GM23338 (cell line): Measurements from ENCODE around the gene TMEM62. TPM values are rescaled to one million over a fixed set of nuclear protein-coding genes. Genes with fewer than 3 reads are reported as not detected.

Experiments used
- ATAC-seq: fragments of 200-7000 bp; cut with Tn5 transposase; 3 replicates; pipeline ENCODE4 v1.9.1; 2020
- DNase-seq: peaks from one replicate; pipeline ENCODE4 v3.0.0-alpha.2; 2015; ENCODE audit warnings: low spot score
- H2AFZ ChIP-seq: fragments of 200-600 bp; sonication (generic); 2 replicates; pipeline ENCODE4 v1.8.0; 2016; ENCODE audit warnings: antibody characterized with exemption, mild to moderate bottlenecking, moderate library complexity
- H3F3A ChIP-seq: fragments of 200-600 bp; sonication (generic); replicated peaks from 2 replicates; pipeline ENCODE4 v1.8.0; 2017; ENCODE audit warnings: antibody characterized with exemption, mixed run types, low read depth
- H3K27ac ChIP-seq: fragments of 200-600 bp; sonication (generic); 2 replicates; pipeline ENCODE4 v1.6.1; 2016; ENCODE audit warnings: low read depth
- H3K27me3 ChIP-seq: fragments of 200-600 bp; sonication (generic); 2 replicates; pipeline ENCODE4 v1.8.0; 2016; ENCODE audit warnings: mild to moderate bottlenecking, mixed run types, moderate library complexity; ENCODE audit not compliant: insufficient read depth
- H3K36me3 ChIP-seq: fragments of 200-600 bp; sonication (generic); 2 replicates; pipeline ENCODE4 v1.8.0; 2016; ENCODE audit warnings: mild to moderate bottlenecking; ENCODE audit not compliant: insufficient read depth
- H3K4me1 ChIP-seq: fragments of 200-600 bp; sonication (generic); 2 replicates; pipeline ENCODE4 v1.8.0; 2016; ENCODE audit warnings: mild to moderate bottlenecking, moderate library complexity; ENCODE audit not compliant: insufficient read depth
- H3K4me2 ChIP-seq: fragments of 200-600 bp; sonication (generic); 2 replicates; pipeline ENCODE4 v1.7.1; 2017; ENCODE audit warnings: mixed run types
- H3K4me3 ChIP-seq: fragments of 200-600 bp; sonication (generic); 2 replicates; pipeline ENCODE4 v1.6.1; 2016; ENCODE audit warnings: mixed run types
- H3K79me2 ChIP-seq: fragments of 200-600 bp; sonication (generic); replicated peaks from 2 replicates; pipeline ENCODE4 v1.8.0; 2017; ENCODE audit warnings: mild to moderate bottlenecking; ENCODE audit not compliant: insufficient read depth
- H3K9me2 ChIP-seq: fragments of 200-600 bp; sonication (generic); 2 replicates; pipeline ENCODE4 v1.8.0; 2017; ENCODE audit not compliant: insufficient read depth
- H4K20me1 ChIP-seq: fragments of 200-600 bp; sonication (generic); replicated peaks from 2 replicates; pipeline ENCODE4 v1.8.0; 2017; ENCODE audit warnings: mild to moderate bottlenecking; ENCODE audit not compliant: insufficient read depth
- H3K27ac Mint-ChIP-seq: 2 replicates; pipeline ENCODE4 v1.8.0; 2020; ENCODE audit warnings: inconsistent platforms, mild to moderate bottlenecking, moderate library complexity, mixed read lengths
- H3K27me3 Mint-ChIP-seq: 3 replicates; pipeline ENCODE4 v1.8.0; 2022; ENCODE audit warnings: low read depth, mild to moderate bottlenecking, moderate library complexity, mixed read lengths, inconsistent platforms; ENCODE audit not compliant: insufficient read depth, poor library complexity
- H3K36me3 Mint-ChIP-seq: 3 replicates; pipeline ENCODE4 v1.8.0; 2021; ENCODE audit warnings: low read depth, mild to moderate bottlenecking, inconsistent platforms, moderate library complexity, mixed read lengths
- H3K4me1 Mint-ChIP-seq: 3 replicates; pipeline ENCODE4 v1.8.0; 2020; ENCODE audit warnings: mild to moderate bottlenecking, inconsistent platforms, mixed read lengths
- H3K4me3 Mint-ChIP-seq: 3 replicates; pipeline ENCODE4 v1.8.0; 2021; ENCODE audit warnings: moderate library complexity, mild to moderate bottlenecking, inconsistent platforms, mixed read lengths
- H3K9me3 Mint-ChIP-seq: 3 replicates; pipeline ENCODE4 v1.8.0; 2020; ENCODE audit warnings: moderate library complexity, mild to moderate bottlenecking, inconsistent platforms, mixed read lengths
- EZH2 ChIP-seq: fragments of 200-600 bp; sonication (generic); IDR thresholded peaks from one replicate; pipeline ENCODE4 v1.8.0; 2017; ENCODE audit warnings: antibody characterized with exemption, mild to moderate bottlenecking, low read depth; ENCODE audit not compliant: unreplicated experiment
- JUNB ChIP-seq: IDR thresholded peaks from one replicate; pipeline ENCODE4 v1.6.1; 2016; ENCODE audit warnings: antibody characterized with exemption; ENCODE audit not compliant: unreplicated experiment
- STAT1 ChIP-seq: IDR thresholded peaks from one replicate; pipeline ENCODE4 v1.6.1; 2016; ENCODE audit warnings: antibody characterized with exemption; ENCODE audit not compliant: unreplicated experiment
- ZNF114 ChIP-seq: fragments of 250-450 bp; sonication (Bioruptor Pico); IDR thresholded peaks from 2 replicates; pipeline ENCODE4 v1.5.0; 2020; ENCODE audit warnings: mild to moderate bottlenecking, moderate library complexity
- polyA plus RNA-seq: library from polyadenylated mRNA; unstranded; fragments of >200 nt; fragmentation: Nextera tagmentation; extraction: Ambion mirVana; gene quantifications from 2 replicates; pipeline ENCODE4 v1.2.1, GENCODE V29; 2016
- total RNA-seq: library from RNA; depleted of rRNA; stranded (reverse); fragments of >200 nt; shearing (Covaris generic); gene quantifications from 2 replicates; pipeline ENCODE4 v1.2.3, GENCODE V29; 2014
- TF ChIP-seq, protein P1 (sequence below), 2 experiments: fragments of 200-600 bp in 1 of 2; sonication (generic) in 1 of 2; conservative IDR thresholded peaks; 2 replicates each; pipeline versions ENCODE4 v1.5.1 to v1.6.1; 2016 to 2017; ENCODE audit warnings: antibody characterized with exemption in 2 of 2, low read depth in 2 of 2, mild to moderate bottlenecking in 2 of 2, moderate library complexity in 1 of 2
- TF ChIP-seq, protein P2 (sequence below): IDR thresholded peaks from one replicate; pipeline ENCODE4 v1.6.1; 2018; ENCODE audit warnings: antibody characterized with exemption; ENCODE audit not compliant: unreplicated experiment

The TMEM62 gene
- total and polyA plus RNA-seq, 2 experiments from 2014 or later: 3.4 to 14.3 TPM

DNA sequence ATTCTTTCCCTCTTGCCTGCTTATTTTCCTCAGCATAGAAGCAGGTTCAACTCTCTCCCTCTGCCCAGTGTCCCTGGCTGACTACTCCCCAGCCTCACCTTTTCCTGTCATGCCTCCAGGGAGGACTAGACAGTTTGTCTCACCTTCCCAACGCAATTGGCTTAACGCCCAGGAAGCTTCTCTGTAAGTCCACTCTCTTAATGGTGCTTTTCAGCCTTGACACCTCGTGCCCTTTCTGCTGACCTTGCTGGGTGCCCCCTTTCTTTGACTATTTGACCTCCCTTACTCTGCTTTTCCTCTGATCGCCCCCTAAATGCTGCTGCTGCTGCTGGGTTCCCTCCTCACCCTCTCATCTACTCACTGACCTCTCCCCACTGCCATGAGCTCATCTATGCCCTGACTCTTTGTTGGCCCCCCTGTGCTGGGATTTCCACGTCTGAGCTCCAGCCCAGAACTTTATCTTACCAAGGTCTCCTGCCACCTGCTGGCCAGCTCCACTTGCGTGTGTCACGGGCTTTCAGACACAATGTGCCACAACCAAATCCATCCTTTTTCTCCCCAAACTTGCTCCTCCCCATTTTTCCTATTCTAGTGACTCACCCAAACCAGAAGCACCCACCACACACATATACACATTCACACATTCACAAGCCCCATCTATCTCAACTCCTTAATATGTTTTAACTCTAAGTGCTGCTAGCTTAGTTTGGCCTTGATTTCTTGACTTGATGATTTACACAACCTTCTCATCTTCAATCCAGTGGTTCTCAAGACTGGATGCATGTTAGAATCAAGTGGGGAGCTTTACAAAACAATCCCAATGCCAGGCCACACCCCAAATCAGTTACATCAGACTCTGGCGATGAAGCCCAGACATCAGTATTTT is 70.9 kb downstream of the TMEM62 start:
- H3K27ac ChIP-seq: no peak overlapping the region
- H3K4me1 ChIP-seq: no peaks in the 10 kb centered on the region
- no peaks in the 10 kb centered on the region for H3K36me3 ChIP-seq
- H3K27me3 Mint-ChIP-seq: peaks cover 10% of the 10 kb centered on the region
- H3F3A ChIP-seq: no peaks in the 10 kb centered on the region
- ATAC-seq (peak; percentile 76), DNase-seq (peak; percentile 89)
- no peaks in the 10 kb centered on the region for H3K9me2 ChIP-seq
- no peaks in the 10 kb centered on the region for H3K36me3 Mint-ChIP-seq
- H3K79me2 ChIP-seq: no peaks in the 10 kb centered on the region
- TF ChIP-seq, protein P1, sequence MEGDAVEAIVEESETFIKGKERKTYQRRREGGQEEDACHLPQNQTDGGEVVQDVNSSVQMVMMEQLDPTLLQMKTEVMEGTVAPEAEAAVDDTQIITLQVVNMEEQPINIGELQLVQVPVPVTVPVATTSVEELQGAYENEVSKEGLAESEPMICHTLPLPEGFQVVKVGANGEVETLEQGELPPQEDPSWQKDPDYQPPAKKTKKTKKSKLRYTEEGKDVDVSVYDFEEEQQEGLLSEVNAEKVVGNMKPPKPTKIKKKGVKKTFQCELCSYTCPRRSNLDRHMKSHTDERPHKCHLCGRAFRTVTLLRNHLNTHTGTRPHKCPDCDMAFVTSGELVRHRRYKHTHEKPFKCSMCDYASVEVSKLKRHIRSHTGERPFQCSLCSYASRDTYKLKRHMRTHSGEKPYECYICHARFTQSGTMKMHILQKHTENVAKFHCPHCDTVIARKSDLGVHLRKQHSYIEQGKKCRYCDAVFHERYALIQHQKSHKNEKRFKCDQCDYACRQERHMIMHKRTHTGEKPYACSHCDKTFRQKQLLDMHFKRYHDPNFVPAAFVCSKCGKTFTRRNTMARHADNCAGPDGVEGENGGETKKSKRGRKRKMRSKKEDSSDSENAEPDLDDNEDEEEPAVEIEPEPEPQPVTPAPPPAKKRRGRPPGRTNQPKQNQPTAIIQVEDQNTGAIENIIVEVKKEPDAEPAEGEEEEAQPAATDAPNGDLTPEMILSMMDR (conservative IDR thresholded peaks at IDR 0.05; ENCODE audit: low read depth in 2 of 2): peak; percentile 75 to 80
- no peak for TF ChIP-seq JUNB
- H4K20me1 ChIP-seq: no peaks in the 10 kb centered on the region
- H3K4me1 Mint-ChIP-seq: peaks cover 11% of the 10 kb centered on the region
- no peak overlapping the region for H3K4me3 Mint-ChIP-seq
- no peaks in the 10 kb centered on the region for H3K27me3 ChIP-seq
- no peak overlapping the region for H3K4me3 ChIP-seq
- H2AFZ ChIP-seq: peak overlapping the region; percentile 28
- no peak overlapping the region for H3K4me2 ChIP-seq
- H3K27ac Mint-ChIP-seq: no peak overlapping the region
- H3K9me3 Mint-ChIP-seq: no peaks in the 10 kb centered on the region; the same call in 2 of the 3 replicates

DNA sequence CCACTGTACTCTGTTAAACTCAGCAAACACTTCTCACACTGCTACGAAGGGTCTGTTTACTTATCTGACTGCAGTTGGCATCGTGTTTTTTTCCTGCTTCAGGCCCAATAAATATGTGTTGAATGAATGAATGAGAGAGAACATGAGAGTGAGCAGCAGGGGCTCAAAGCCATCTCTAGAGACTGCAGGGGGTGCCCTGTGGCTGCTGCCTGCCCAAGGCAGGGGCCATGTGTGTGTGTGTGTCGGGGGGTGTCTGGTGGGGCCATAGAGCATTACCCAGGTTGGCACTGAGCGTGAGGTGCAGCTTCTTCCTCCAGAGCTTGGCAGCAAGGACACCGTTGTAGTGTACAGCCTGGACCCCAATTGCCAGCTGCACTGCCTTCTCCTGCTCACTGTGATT is 72.7 kb downstream of the TMEM62 start:
- no peaks in the 10 kb centered on the region for H4K20me1 ChIP-seq
- no peaks in the 10 kb centered on the region for H3K27me3 ChIP-seq
- no peak overlapping the region for H3K27ac ChIP-seq
- DNase-seq: no peak
- Mint-ChIP-seq H3K27ac (no peak overlapping the region), H3K27me3 (peaks cover 14% of the 10 kb centered on the region), H3K9me3 (no peaks in the 10 kb centered on the region), H3K4me3 (no peak overlapping the region), H3K36me3 (no peaks in the 10 kb centered on the region), H3K4me1 (peaks cover 11% of the 10 kb centered on the region)
- no peak for ATAC-seq
- H3K79me2 ChIP-seq: no peaks in the 10 kb centered on the region
- H3K36me3 ChIP-seq: no peaks in the 10 kb centered on the region
- TF ChIP-seq STAT1 (no peak), ZNF114 (CRISPR knock-in tag) (no peak)
- H3K4me1 ChIP-seq: no peaks in the 10 kb centered on the region
- H3K9me2 ChIP-seq: no peaks in the 10 kb centered on the region
- H3F3A ChIP-seq: no peaks in the 10 kb centered on the region
- H2AFZ ChIP-seq: no peak overlapping the region
- H3K4me2 ChIP-seq: no peak overlapping the region
- H3K4me3 ChIP-seq: no peak overlapping the region

DNA sequence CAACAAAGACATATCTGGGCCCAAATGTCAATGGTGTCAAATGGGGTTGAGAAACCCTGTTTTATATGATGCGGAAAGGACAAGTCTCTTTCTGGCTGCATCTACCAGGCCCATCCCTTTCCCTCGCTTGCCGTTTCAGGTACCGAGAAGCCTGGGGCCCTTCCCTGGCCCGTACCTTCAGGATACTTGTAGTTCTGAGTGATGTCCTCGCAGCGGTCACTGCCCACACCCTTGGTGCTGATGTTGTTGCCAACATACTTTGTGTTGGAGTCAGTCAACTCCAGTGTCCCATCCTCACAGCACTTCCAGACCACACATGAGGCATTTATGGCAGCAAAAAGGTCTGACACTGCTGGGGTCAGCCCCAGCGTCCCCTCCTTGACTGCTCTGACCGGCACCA is 73.6 kb downstream of the TMEM62 start:
- H3K9me2 ChIP-seq: no peaks in the 10 kb centered on the region
- ATAC-seq (no peak), DNase-seq (no peak)
- H3K36me3 Mint-ChIP-seq: no peaks in the 10 kb centered on the region
- no peaks in the 10 kb centered on the region for H3K4me1 ChIP-seq
- H3K27ac Mint-ChIP-seq: no peak overlapping the region
- H3K4me3 ChIP-seq: no peak overlapping the region
- no peaks in the 10 kb centered on the region for H4K20me1 ChIP-seq
- H3K4me1 Mint-ChIP-seq: peaks cover 11% of the 10 kb centered on the region
- no peaks in the 10 kb centered on the region for H3F3A ChIP-seq
- H3K9me3 Mint-ChIP-seq: no peaks in the 10 kb centered on the region
- no peak overlapping the region for H3K4me3 Mint-ChIP-seq
- H3K36me3 ChIP-seq: no peaks in the 10 kb centered on the region
- no peak overlapping the region for H2AFZ ChIP-seq
- H3K27ac ChIP-seq: no peak overlapping the region
- no peak overlapping the region for H3K4me2 ChIP-seq
- no peaks in the 10 kb centered on the region for H3K27me3 ChIP-seq
- peaks cover 14% of the 10 kb centered on the region for H3K27me3 Mint-ChIP-seq
- H3K79me2 ChIP-seq: no peaks in the 10 kb centered on the region
- TF ChIP-seq, protein P1 (conservative IDR thresholded peaks at IDR 0.05; ENCODE audit: low read depth in 2 of 2): no peak
- TF ChIP-seq EZH2: no peak
- TF ChIP-seq, protein P2, sequence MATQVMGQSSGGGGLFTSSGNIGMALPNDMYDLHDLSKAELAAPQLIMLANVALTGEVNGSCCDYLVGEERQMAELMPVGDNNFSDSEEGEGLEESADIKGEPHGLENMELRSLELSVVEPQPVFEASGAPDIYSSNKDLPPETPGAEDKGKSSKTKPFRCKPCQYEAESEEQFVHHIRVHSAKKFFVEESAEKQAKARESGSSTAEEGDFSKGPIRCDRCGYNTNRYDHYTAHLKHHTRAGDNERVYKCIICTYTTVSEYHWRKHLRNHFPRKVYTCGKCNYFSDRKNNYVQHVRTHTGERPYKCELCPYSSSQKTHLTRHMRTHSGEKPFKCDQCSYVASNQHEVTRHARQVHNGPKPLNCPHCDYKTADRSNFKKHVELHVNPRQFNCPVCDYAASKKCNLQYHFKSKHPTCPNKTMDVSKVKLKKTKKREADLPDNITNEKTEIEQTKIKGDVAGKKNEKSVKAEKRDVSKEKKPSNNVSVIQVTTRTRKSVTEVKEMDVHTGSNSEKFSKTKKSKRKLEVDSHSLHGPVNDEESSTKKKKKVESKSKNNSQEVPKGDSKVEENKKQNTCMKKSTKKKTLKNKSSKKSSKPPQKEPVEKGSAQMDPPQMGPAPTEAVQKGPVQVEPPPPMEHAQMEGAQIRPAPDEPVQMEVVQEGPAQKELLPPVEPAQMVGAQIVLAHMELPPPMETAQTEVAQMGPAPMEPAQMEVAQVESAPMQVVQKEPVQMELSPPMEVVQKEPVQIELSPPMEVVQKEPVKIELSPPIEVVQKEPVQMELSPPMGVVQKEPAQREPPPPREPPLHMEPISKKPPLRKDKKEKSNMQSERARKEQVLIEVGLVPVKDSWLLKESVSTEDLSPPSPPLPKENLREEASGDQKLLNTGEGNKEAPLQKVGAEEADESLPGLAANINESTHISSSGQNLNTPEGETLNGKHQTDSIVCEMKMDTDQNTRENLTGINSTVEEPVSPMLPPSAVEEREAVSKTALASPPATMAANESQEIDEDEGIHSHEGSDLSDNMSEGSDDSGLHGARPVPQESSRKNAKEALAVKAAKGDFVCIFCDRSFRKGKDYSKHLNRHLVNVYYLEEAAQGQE: no peak
